Panc1 (cell line): Measurements from ENCODE around the gene FILIP1L.

Source experiments
- CTCF ChIP-seq: fragments of 450-650 bp; IDR thresholded peaks from 2 replicates; pipeline ENCODE4 v1.5.1; 2017; ENCODE audit warnings: mild to moderate bottlenecking
- POLR2AphosphoS5 ChIP-seq: IDR thresholded peaks from 2 replicates; pipeline ENCODE4 v1.6.1; 2012; ENCODE audit warnings: mild to moderate bottlenecking, low read depth, low read length, moderate library complexity
- REST ChIP-seq, 2 experiments: IDR thresholded peaks; 2 replicates each; pipeline ENCODE4 v1.6.1; 2011 to 2012; ENCODE audit warnings: low read depth in 2 of 2, control low read depth in 1 of 2, low read length in 1 of 2, mild to moderate bottlenecking in 1 of 2, moderate library complexity in 1 of 2; ENCODE audit not compliant: insufficient read depth in 1 of 2
- SIN3A ChIP-seq: IDR thresholded peaks from 2 replicates; pipeline ENCODE4 v1.6.1; 2012; ENCODE audit warnings: low read depth, mild to moderate bottlenecking, low read length, moderate library complexity, borderline replicate concordance; ENCODE audit not compliant: insufficient read depth

GRCh38 chr3:100149713-100150415 is 35.6 kb upstream of the FILIP1L start:
- TF ChIP-seq CTCF (no peak), REST (IDR thresholded peaks at IDR 0.05; ENCODE audit: insufficient read depth in 1 of 2, low read depth in 2 of 2, low read length in 1 of 2) (no peak), POLR2AphosphoS5 (no peak), SIN3A (no peak)
